VCaP (cell line): ENCODE results near the gene PIK3C2G.

ENCODE experiments used
- H3K27ac ChIP-seq: fragments of 450-650 bp; 2 replicates; pipeline ENCODE4 v1.5.1; 2017
- TF ChIP-seq, protein P1 (sequence below): fragments of 450-650 bp; conservative IDR thresholded peaks from 2 replicates; pipeline ENCODE4 v1.5.1; 2017; ENCODE audit warnings: mild to moderate bottlenecking, moderate library complexity

PIK3C2G gene

DNA sequence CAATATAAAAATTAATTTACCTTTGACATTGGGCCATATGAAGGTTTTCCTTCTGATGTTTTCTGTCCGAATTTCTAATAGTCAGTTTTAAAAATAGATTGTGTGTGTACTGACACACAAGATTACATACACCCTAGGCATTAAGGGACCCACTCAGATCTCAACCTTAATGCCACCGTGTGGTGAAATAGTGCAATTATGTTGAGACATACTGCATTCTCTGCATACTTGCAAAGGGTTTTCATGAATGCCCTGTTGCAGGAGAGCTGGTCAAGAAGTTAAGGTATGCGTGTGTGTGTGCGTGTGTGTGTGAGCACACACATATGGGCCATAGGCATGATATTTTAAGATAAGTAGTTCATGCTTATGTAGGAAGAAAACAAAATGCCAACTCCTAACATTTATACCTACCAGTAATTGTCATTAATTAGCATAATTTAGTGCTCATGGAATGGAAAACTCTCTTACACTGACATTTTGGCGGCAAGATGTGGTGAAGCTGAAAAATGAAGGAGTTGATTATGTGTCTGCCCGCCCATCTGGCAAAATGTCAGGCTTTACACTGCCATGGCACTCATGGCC lies 58.8 kb downstream of the PIK3C2G start:
- no peak overlapping the region for H3K27ac ChIP-seq
- TF ChIP-seq, protein P1, sequence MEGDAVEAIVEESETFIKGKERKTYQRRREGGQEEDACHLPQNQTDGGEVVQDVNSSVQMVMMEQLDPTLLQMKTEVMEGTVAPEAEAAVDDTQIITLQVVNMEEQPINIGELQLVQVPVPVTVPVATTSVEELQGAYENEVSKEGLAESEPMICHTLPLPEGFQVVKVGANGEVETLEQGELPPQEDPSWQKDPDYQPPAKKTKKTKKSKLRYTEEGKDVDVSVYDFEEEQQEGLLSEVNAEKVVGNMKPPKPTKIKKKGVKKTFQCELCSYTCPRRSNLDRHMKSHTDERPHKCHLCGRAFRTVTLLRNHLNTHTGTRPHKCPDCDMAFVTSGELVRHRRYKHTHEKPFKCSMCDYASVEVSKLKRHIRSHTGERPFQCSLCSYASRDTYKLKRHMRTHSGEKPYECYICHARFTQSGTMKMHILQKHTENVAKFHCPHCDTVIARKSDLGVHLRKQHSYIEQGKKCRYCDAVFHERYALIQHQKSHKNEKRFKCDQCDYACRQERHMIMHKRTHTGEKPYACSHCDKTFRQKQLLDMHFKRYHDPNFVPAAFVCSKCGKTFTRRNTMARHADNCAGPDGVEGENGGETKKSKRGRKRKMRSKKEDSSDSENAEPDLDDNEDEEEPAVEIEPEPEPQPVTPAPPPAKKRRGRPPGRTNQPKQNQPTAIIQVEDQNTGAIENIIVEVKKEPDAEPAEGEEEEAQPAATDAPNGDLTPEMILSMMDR: peak; percentile 81

- H3K27ac ChIP-seq: no peak overlapping the region
These were observed 59.7 kb downstream of the PIK3C2G start for GRCh38 chr12:18320976-18321375.

GRCh38 chr12:18323159-18323558 lies 61.8 kb downstream of the PIK3C2G start:
- TF ChIP-seq, protein P1: no peak
- no peak overlapping the region for H3K27ac ChIP-seq

More at GRCh38 chr12:18320976-18321375, 59.7 kb downstream of the PIK3C2G start:
- TF ChIP-seq, protein P1: no peak

DNA sequence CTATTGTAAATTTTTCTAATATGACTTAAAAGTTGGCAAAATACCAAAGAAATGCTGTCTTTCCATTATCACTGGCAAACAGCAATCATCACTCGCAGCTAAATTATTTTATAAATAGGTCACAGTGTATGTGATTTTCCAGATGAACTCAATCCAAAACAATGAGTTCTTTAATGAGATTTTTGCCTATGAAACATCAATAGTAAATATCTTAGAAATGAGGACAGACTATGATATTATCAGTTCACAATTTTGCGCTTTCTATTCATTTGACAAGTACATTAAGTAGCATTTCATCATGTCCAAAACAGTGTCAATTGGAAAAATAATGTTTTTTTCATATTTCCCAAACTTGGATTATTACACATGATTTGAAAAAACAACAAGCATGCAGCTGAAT lies 65.7 kb downstream of the PIK3C2G start:
- TF ChIP-seq, protein P1: no peak
- no peak overlapping the region for H3K27ac ChIP-seq

GRCh38 chr12:18332173-18332572 lies 70.9 kb downstream of the PIK3C2G start:
- TF ChIP-seq, protein P1: no peak
- no peak overlapping the region for H3K27ac ChIP-seq

GRCh38 chr12:18339633-18340032 lies 78.3 kb downstream of the PIK3C2G start:
- H3K27ac ChIP-seq: no peak overlapping the region
- TF ChIP-seq, protein P1: no peak

GRCh38 chr12:18340186-18340585 lies 78.9 kb downstream of the PIK3C2G start:
- TF ChIP-seq, protein P1: no peak
- H3K27ac ChIP-seq: no peak overlapping the region
